Activated naive CD8-positive, alpha-beta T cell (primary cell): Measurements from ENCODE around the gene ELF2.
"Not testable (repeated sequence)": the region's sequence is repeated elsewhere in the genome, so short reads cannot be mapped to it uniquely, and the experiment has no call there.

Experiments used
- H3K27ac Mint-ChIP-seq: one replicate; pipeline ENCODE4 v1.8.0; 2021; ENCODE audit warnings: mixed read lengths
- H3K27me3 Mint-ChIP-seq: one replicate; pipeline ENCODE4 v1.8.0; 2021; ENCODE audit warnings: mixed read lengths
- H3K36me3 Mint-ChIP-seq: one replicate; pipeline ENCODE4 v1.8.0; 2021; ENCODE audit warnings: mixed read lengths
- H3K4me1 Mint-ChIP-seq: one replicate; pipeline ENCODE4 v1.8.0; 2021; ENCODE audit warnings: low read depth, mixed read lengths
- H3K4me3 Mint-ChIP-seq: one replicate; pipeline ENCODE4 v1.8.0; 2021; ENCODE audit warnings: mild to moderate bottlenecking, mixed read lengths
- H3K9me3 Mint-ChIP-seq: one replicate; pipeline ENCODE4 v1.8.0; 2021; ENCODE audit warnings: low read depth, mixed read lengths

Gene ELF2

DNA sequence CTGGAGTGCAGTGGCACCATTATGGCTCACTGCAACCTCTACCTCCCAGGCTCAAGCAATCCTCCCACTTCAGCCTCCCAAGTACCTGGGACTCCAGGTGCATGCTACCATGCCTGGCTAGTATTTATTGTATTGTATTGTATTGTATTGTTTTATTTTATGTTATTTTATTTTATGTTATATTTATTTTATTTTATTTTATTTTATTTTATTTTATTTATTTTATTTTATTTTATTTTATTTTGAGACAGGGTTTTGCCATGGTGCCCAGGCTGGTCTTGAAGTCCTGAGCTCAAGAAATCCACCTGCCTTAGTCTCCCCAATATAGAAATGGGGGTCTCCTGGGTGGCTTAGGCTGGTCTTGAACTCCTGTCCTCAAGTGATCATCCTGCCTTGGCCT is 42.6 kb downstream of the ELF2 start:
- H3K4me1 Mint-ChIP-seq, result no peaks in the 10 kb centered on the region
- H3K4me3 Mint-ChIP-seq, result no peak overlapping the region
- H3K9me3 Mint-ChIP-seq, result no peaks in the 10 kb centered on the region
- peaks cover 2% of the 10 kb centered on the region for H3K36me3 Mint-ChIP-seq
- H3K27me3 Mint-ChIP-seq, result no peaks in the 10 kb centered on the region
- no peak overlapping the region for H3K27ac Mint-ChIP-seq

DNA sequence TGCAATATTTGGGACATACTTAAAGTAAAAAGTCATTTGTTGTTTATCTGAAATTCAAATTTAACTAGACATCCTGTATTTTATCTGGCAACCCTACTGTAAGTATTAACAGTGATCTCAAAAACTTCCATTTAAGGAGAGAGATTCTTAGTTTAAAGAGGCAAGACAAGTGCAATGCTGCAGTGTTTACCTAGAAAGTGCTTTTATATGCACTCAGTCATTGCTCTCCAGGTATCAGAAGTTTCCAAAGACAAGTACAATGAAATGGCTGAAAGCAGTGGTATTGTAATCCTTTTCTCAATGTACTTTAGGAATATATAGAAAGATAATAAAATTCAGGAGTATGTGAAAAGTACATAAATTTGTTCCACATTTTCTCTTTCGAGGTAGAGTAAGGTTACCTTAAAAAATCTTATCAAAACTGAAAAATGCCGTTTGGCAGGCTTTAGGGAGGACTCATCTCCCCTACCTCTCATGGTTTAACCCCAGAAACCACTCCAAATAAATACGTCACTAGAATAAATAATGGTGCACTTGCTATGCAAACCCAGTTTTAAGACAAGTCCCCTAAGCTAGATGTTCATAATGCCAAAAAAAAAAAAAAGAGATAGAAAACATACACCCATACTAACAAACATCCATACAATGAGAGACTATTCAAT is 45.7 kb downstream of the ELF2 start:
- Mint-ChIP-seq H3K9me3 (no peaks in the 10 kb centered on the region), H3K4me3 (no peak overlapping the region), H3K4me1 (no peaks in the 10 kb centered on the region), H3K27me3 (peaks cover 3% of the 10 kb centered on the region), H3K27ac (no peak overlapping the region), H3K36me3 (peaks cover 4% of the 10 kb centered on the region)

DNA sequence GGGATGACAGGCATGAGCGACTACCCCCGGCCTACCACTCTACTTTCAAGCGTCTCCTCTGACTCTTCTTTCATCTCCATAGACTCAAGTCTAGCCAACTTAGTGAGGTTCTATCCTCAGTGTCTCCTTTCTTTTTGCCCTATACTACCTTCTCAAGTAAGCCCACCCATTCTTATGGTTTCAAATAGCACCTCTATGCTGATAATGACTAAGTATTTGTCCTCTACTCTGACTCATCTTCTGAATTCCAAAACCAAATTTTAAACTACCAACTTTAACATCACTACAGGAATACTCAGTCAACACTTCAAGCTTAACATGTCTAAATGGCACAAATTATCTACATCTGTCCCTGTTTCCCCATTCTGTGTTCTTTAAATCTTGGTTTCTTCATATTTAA is 47.8 kb downstream of the ELF2 start:
- no peaks in the 10 kb centered on the region for H3K9me3 Mint-ChIP-seq
- no peaks in the 10 kb centered on the region for H3K4me1 Mint-ChIP-seq
- no peak overlapping the region for H3K4me3 Mint-ChIP-seq
- H3K27ac Mint-ChIP-seq, result no peak overlapping the region
- peaks cover 3% of the 10 kb centered on the region for H3K27me3 Mint-ChIP-seq
- peaks cover 6% of the 10 kb centered on the region for H3K36me3 Mint-ChIP-seq

DNA sequence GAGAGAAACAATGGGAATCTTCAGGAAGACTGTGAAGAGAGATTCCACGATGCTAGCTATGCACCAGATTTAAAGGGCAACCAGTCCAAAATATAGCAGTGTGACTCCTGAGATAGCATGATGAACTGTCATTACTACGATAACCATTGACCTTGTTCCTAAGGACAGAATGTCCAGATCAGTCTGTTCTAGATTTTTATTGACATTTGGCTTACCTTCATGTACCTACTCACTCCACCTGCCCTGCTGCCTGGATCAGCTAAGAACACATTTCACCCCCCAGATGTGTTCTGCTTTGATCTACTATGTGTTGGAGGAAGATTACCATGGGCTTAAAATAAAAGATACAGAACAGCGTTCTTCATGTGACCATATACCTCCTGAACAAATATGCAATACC is 50.1 kb downstream of the ELF2 start:
- Mint-ChIP-seq H3K27ac (no peak overlapping the region), H3K27me3 (peaks cover 3% of the 10 kb centered on the region), H3K9me3 (no peaks in the 10 kb centered on the region), H3K36me3 (peaks cover 7% of the 10 kb centered on the region), H3K4me1 (no peaks in the 10 kb centered on the region), H3K4me3 (no peak overlapping the region)

DNA sequence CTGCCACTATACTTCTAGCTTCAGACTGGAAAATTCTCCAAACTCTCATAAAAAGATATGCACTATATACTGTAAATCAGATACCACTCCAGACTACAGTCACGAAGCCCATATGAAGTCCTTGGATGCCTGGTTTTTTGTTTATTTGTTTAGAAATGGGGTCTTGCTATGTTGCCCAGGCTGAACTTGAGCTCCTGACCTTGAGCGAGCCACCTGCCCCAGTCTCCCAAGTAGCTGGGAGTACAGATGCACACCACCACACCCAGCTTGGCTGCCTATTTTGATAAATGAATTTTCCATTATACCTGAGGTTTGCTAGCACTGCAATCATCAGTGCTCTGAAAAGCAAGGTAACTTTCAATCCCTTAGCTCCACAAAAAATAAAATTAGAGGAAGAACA is 53.1 kb downstream of the ELF2 start:
- Mint-ChIP-seq H3K9me3 (no peaks in the 10 kb centered on the region), H3K4me1 (no peaks in the 10 kb centered on the region), H3K36me3 (peaks cover 7% of the 10 kb centered on the region), H3K27me3 (no peaks in the 10 kb centered on the region), H3K27ac (no peak overlapping the region), H3K4me3 (no peak overlapping the region)

DNA sequence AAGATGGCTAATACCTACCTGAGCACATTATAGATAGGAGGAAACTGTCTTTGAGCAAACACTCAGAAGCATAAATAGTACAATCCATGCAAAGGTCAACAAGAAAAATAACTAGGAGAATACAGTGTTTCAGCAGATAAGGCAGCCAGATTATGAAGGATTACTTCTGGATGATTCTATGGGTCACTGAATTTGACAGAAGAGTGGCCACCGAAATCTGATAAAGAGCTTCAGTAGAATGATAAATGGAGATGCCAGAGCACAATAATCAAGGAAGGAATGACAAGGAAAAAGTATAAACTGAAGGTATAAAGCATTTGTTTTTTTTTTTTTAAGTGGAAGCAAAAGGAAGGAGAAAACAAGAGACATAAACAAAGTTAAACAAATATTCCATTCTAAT is 58.7 kb downstream of the ELF2 start:
- peaks cover 3% of the 10 kb centered on the region for H3K36me3 Mint-ChIP-seq
- H3K4me1 Mint-ChIP-seq, result no peaks in the 10 kb centered on the region
- no peak overlapping the region for H3K27ac Mint-ChIP-seq
- no peaks in the 10 kb centered on the region for H3K9me3 Mint-ChIP-seq
- H3K27me3 Mint-ChIP-seq, result no peaks in the 10 kb centered on the region
- no peak overlapping the region for H3K4me3 Mint-ChIP-seq

DNA sequence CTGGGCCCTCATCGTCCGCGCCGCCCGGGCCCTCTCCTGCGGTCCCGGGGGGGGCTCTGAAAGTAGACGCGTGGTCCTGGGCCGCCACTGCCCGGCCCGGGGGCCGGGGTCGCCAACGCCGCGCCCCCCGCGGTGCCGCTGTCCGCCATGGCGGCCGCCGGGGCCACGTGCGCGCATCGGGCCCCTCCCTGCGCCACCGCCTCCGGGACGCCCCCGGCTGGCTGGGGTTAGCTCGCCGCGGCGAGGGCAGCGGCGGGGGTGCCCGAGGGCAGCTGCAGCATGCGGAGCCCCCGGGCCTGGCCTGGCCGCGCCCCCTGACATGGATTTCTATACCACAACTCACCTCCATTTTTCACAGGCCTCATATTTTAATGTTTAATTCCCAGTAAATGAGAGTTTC is 61.8 kb downstream of the ELF2 start:
- Mint-ChIP-seq H3K4me3 (no peak overlapping the region), H3K27ac (no peak overlapping the region), H3K27me3 (no peaks in the 10 kb centered on the region), H3K4me1 (no peaks in the 10 kb centered on the region), H3K9me3 (no peaks in the 10 kb centered on the region), H3K36me3 (no peaks in the 10 kb centered on the region)

DNA sequence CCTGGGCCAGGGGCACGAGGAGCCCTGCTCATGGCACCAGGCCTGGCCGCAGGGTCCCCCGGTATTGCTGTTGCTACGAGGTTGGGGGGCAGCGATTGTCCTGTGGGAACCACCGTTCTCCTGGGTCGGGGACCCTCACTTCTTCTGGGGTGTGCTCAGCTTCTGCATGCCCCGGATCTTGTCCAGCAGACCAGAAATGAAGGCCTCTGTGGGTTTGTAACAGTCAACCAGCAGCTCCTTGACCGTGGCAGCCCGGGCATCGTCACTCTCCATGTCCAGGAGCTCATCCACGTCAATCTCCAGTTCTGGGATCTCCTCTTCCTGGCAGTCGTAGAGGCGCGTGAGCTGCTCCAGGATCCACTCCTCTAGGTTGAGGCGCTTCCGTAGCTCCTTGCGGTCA is 62.2 kb downstream of the ELF2 start:
- H3K4me1 Mint-ChIP-seq, H3K4me3 Mint-ChIP-seq, H3K9me3 Mint-ChIP-seq, H3K27ac Mint-ChIP-seq, H3K36me3 Mint-ChIP-seq, H3K27me3 Mint-ChIP-seq: not testable (repeated sequence)

DNA sequence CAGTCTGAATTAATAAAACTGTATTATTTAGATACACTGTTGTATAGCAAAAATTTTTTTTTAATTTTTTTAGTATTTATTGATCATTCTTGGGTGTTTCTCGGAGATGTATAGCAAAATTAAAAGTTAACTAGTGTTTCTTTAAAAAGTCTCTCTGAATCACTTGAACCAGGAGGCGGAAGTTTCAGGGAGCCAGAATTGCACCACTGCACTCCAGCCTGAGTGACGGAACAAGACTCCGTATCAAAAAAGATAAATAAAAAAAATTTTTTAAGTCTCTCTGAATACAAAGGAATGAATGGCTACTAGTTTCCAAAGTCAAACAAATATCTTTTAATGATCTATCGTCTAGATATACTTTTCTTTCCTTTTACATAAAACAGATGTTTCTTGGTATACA is 64.4 kb downstream of the ELF2 start:
- H3K36me3 Mint-ChIP-seq, result no peaks in the 10 kb centered on the region
- no peaks in the 10 kb centered on the region for H3K27me3 Mint-ChIP-seq
- H3K9me3 Mint-ChIP-seq, result no peaks in the 10 kb centered on the region
- no peak overlapping the region for H3K27ac Mint-ChIP-seq
- H3K4me1 Mint-ChIP-seq, result no peaks in the 10 kb centered on the region
- H3K4me3 Mint-ChIP-seq, result no peak overlapping the region

DNA sequence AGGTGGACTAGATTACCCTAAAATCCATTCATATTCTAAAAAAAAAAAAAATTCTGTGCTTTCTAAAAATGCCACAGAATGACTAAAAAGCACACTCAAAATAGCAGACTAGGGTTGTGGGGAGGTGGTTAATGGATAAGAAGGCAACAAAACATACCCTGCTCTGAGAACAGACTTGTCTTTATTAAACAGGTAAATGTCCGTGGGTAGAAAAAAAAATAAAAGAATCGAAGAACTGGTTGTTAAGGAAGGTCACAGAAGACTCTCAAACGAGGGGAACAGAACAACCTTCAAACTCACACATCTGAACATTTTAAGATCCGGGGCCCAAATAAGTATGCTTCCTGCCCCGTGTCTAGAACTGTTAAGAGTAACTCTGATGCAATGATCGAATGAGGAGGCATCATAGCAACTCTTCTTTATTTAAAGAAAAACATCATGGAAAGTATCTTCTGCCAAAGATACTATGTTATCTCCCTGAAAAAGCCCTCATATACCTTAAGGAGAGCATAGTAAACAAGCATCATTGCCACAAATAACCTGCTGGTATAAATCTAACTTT is 68.4 kb downstream of the ELF2 start:
- Mint-ChIP-seq H3K9me3 (no peaks in the 10 kb centered on the region), H3K27ac (no peak overlapping the region), H3K4me1 (no peaks in the 10 kb centered on the region), H3K4me3 (no peak overlapping the region), H3K27me3 (no peaks in the 10 kb centered on the region), H3K36me3 (no peaks in the 10 kb centered on the region)

DNA sequence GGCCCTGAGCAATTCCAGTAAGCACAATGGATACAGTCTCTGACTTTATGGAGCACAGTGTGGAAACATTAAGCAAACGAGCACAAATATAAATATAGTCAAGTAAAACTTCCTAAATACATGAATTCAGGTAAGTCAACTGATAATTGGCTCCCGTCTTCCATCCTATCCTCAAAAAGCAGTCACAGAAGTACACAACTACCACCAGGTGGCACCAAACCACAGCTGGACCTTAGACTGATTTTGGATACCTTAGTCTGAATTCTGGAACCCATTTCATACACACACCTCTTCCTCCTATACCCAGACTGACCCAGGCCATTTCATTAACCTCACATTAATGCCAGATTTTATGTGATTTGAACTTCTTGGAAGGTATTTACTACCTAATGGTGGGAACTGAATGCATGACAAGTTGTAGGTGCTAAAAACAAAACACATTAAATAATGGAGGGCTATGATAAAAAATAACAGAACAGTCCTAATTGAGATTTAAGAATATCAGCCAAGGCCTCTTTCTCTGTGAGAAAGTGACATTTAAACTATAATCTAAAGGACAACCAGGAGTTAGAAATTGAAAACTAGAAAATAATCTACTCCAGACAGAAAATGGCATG is 77.5 kb downstream of the ELF2 start:
- Mint-ChIP-seq H3K36me3 (no peaks in the 10 kb centered on the region), H3K9me3 (no peaks in the 10 kb centered on the region), H3K4me1 (no peaks in the 10 kb centered on the region), H3K4me3 (no peak overlapping the region), H3K27ac (no peak overlapping the region), H3K27me3 (no peaks in the 10 kb centered on the region)

DNA sequence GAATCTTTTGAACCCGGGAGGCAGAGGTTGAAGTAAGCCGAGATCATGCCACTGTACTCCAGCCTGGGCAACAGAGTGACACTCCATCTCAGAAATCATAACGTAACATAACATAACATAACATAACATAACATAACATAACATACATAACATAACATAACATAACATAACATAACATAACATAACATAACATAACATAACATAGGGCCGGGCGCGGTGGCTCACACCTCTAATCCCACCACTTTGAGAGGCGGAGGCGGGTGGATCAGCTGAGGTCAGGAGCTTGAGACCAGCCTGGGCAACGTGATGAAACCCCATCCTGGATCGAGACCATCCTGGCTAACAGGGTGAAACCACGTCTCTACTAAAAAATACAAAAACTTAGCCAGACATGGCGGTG is 84.7 kb downstream of the ELF2 start:
- H3K27me3 Mint-ChIP-seq, result no peaks in the 10 kb centered on the region
- no peak overlapping the region for H3K27ac Mint-ChIP-seq
- no peaks in the 10 kb centered on the region for H3K36me3 Mint-ChIP-seq
- no peaks in the 10 kb centered on the region for H3K9me3 Mint-ChIP-seq
- H3K4me1 Mint-ChIP-seq, result no peaks in the 10 kb centered on the region
- H3K4me3 Mint-ChIP-seq, result no peak overlapping the region

DNA sequence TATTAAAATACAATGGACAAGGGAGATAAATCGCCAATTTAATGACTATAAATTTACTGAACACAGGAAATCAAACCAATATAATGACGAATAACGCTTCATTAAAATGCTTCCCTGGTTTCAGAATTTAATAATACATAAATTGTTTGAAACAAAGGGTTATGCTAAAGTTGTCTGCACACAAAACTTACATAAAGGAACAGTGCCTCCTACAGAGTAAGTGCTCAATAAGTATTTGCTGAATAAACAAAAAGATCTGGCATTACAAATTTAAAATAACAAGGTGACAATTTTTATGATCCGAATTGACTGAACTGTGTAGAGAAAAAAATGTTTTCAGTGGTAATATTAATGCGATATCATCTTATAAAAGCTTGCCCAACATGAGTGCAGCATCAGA is 91.9 kb downstream of the ELF2 start:
- H3K4me1 Mint-ChIP-seq, result peaks cover 35% of the 10 kb centered on the region
- no peaks in the 10 kb centered on the region for H3K36me3 Mint-ChIP-seq
- no peaks in the 10 kb centered on the region for H3K9me3 Mint-ChIP-seq
- no peaks in the 10 kb centered on the region for H3K27me3 Mint-ChIP-seq
- peak overlapping the region; percentile 87 for H3K4me3 Mint-ChIP-seq
- H3K27ac Mint-ChIP-seq, result peak overlapping the region; percentile 92

DNA sequence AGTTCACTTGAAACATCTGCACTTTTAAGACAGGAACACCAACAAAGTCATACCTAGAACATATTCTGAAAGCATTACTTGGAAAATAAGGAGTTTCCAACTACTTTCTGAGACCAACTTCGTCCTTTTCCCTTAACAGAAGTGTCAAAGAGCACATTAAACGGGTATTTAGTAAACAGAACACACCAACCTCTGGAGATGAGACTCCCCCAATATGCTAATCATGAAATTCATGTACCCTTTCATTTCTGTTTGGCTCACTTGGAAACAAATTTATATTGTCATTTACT is 92.3 kb downstream of the ELF2 start:
- Mint-ChIP-seq H3K9me3 (no peaks in the 10 kb centered on the region), H3K4me3 (peak overlapping the region; percentile 87), H3K4me1 (peaks cover 39% of the 10 kb centered on the region), H3K36me3 (no peaks in the 10 kb centered on the region), H3K27ac (peak overlapping the region; percentile 92), H3K27me3 (no peaks in the 10 kb centered on the region)

DNA sequence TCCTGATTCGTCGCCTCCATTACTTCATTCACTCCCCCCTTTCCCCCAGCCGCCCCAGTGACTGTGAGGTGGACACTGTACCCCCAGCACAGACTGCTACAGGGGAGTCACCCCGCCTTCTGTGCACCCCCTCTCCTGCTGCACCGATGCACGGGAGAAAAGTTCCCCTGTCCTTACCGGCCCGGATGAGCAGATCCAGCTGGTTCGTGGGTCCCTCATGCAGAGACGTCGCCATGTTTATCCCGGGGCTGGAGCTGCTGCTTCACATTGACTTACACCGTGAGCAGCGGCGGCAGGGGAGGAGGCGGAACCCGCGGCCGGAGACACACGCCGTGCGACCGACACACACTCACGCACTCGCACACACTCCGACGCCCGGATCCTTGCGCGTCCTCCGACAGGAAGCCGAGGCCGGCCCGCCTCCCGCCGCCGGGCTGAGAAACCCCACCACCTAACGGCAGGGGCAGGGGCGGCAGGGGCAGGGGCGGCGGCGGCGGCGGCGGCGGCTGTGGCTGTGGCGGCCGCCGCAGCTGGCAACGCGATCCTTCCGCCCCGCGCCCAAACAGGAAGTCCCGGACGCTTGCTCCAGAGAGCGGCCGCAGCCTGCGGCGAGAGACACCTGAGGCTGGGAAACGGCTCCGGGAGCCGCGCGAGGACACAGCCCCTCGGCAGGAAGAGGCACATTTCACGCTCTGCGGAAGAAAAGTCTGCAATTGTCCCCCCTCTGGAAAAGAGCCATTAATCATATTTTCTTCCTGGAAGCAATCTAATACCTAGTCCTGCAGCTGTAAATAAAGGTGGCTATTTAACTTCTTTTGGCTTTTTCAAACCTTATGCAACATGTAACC is 92.8 kb downstream of the ELF2 start:
- Mint-ChIP-seq H3K27ac (peak overlapping the region; percentile 97), H3K27me3 (no peaks in the 10 kb centered on the region), H3K36me3 (no peaks in the 10 kb centered on the region), H3K4me3 (peak overlapping the region; percentile 87), H3K4me1 (peaks cover 44% of the 10 kb centered on the region), H3K9me3 (no peaks in the 10 kb centered on the region)
